Urinary bladder (tissue), 4 donors: ENCODE data around the gene NKD1. TPM values are rescaled to one million over a fixed set of nuclear protein-coding genes. Genes with fewer than 3 reads are reported as not detected.

Experiments used
- DNase-seq: peaks from one replicate; pipeline ENCODE4 v3.0.0-alpha.2; 2015; ENCODE audit errors: extremely low spot score
- H3K27ac ChIP-seq: one replicate; pipeline ENCODE4 v1.5.1; 2013; ENCODE audit warnings: low read depth, mild to moderate bottlenecking, moderate library complexity
- H3K36me3 ChIP-seq: one replicate; pipeline ENCODE4 v1.6.1; 2013; ENCODE audit warnings: mild to moderate bottlenecking, moderate library complexity; ENCODE audit not compliant: insufficient read depth
- H3K4me1 ChIP-seq: one replicate; pipeline ENCODE4 v1.6.1; 2013; ENCODE audit warnings: mild to moderate bottlenecking, moderate library complexity; ENCODE audit not compliant: insufficient read depth
- H3K4me3 ChIP-seq: one replicate; pipeline ENCODE4 v1.5.1; 2013; ENCODE audit warnings: low read depth, low read length
- WGBS: extraction: QIAGEN DNeasy Blood & Tissue Kit; methylation state at CpG from one replicate; pipeline ENCODE4 v1.1.7; 2013; 5-methylcytosine and 5-hydroxymethylcytosine counted together
- polyA plus RNA-seq: library from polyadenylated mRNA; stranded (reverse); fragments of 200-250 nt; gene quantifications from one replicate; pipeline ENCODE4 v1.2.3, GENCODE V29; 2013
- total RNA-seq: library from RNA; depleted of rRNA; stranded (reverse); fragments of >200 nt; gene quantifications from one replicate; pipeline ENCODE4 v1.2.3, GENCODE V29; 2014
- donor health status: healthy with polysubstance abuse.
- donor health status: healthy.

NKD1 gene
- total and polyA plus RNA-seq, 2 donors: 5.9 to 6.2 TPM

DNA sequence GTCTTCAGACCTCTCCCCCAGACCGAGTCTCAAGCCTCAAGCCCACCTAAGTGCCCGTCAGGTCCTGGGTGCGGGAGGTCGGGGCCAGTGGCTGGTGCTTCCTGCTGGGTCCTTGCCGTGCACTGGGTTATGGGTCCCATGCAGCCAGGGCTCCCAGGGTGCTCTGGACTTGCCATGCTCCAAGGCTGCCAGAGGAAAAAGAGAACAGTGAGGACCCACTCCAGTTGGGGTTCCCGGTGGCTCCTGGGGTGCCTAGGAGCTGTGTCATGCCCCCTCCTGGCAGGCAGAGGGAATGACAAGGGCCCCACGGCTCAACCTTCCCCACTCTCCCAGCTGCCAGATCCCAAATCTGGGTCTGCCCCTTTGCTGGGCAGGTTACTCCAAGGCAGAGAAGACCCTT lies 129.2 kb downstream of the NKD1 start:
- WGBS: 76% methylated on average over 7 of the region's 7 CpGs
- Histone ChIP-seq H3K4me3 (no peak overlapping the region), H3K27ac (no peak overlapping the region), H3K4me1 (no peaks in the 10 kb centered on the region), H3K36me3 (no peaks in the 10 kb centered on the region)
- DNase-seq: no peak

DNA sequence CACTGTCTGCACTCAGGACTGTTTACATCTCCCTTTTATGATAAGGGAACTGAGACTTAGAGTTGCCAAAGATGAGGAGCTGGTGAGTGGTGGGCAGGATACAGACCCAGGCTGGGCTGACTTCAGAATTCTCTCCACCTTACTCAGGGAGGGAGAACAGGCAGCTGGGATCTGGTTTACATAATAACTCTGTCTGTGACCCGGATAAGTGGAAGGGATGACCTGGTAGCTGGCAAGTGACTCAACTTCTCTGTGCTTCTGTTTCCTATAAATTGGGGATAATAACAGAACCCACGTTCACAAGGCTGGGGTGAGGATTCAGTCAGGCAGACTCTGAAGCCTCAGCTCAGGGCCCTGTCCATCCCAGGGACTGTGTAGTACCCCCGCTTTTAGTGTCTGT lies 130.3 kb downstream of the NKD1 start:
- Histone ChIP-seq H3K36me3 (no peaks in the 10 kb centered on the region), H3K27ac (no peak overlapping the region), H3K4me1 (no peaks in the 10 kb centered on the region), H3K4me3 (no peak overlapping the region)
- 45% methylated on average over 3 of the region's 3 CpGs for WGBS
- DNase-seq: no peak

DNA sequence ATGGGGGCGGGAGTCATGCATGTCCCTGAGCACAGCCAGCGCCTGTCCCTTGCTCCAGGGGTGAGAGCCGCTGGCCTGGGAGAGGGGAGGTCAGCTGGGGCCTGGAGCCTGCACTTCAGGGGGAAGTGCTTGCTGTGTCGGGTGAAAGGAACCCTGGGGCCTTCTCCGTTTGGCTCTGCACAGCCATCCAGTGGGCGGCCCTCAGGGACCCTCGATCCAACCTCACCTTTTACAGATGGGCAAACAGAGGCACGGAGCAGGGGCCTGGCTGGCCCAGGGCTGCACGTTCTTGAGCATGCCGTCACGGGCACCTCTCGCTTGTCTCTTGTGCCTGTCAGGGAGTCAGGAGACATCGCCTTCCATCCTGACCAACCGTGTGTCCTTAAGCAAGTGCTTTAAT lies 131.1 kb downstream of the NKD1 start:
- DNase-seq: no peak
- H3K27ac ChIP-seq: no peak overlapping the region
- H3K36me3 ChIP-seq: no peaks in the 10 kb centered on the region
- H3K4me3 ChIP-seq: no peak overlapping the region
- H3K4me1 ChIP-seq: no peaks in the 10 kb centered on the region
- 89% methylated on average over 14 of the region's 14 CpGs for WGBS

DNA sequence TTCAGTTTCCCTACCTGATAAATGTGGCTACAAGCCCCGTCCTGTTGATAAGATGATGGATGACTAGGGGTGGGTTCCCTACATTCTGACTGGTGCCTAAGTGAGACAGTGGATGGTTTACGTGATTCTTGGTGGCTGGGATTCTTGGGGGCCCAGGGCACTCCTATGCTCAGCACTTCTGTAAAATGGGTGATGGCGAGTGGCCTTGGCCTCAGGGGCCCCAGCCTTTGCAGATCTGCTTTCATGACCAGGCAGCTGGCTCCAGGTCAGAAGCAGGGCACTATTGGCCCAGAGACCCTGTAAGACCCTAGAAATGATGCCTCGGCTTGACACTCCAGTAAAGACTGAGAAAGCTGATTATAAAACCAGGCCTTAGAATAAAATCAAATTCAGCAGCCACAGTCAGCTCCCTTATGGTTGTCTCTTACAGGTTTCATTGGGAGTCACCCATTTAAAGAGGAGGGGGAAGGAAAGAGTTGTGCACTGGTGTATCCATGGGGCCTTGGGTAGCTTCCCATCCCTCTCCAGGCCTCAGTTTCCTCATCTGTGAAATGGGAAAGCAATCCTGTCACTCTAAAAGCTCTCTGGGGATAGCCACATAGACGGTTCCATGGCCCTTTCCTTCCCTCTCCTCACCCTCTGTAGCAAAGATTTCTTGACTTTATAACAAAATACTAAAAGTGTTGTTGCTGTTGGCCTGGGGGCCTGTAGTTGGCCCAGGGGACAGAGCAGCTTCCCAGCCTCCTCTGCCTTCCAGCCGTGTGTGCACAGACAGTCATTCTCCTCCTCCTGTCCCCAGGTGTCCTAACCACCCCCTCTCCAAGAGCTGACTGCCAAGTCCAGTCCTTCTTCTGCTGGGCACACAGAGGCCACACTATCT lies 131.7 kb downstream of the NKD1 start:
- 83% methylated on average over 6 of the region's 6 CpGs for WGBS
- no peak overlapping the region for H3K27ac ChIP-seq
- no peak overlapping the region for H3K4me3 ChIP-seq
- no peaks in the 10 kb centered on the region for H3K36me3 ChIP-seq
- DNase-seq: no peak
- no peaks in the 10 kb centered on the region for H3K4me1 ChIP-seq

DNA sequence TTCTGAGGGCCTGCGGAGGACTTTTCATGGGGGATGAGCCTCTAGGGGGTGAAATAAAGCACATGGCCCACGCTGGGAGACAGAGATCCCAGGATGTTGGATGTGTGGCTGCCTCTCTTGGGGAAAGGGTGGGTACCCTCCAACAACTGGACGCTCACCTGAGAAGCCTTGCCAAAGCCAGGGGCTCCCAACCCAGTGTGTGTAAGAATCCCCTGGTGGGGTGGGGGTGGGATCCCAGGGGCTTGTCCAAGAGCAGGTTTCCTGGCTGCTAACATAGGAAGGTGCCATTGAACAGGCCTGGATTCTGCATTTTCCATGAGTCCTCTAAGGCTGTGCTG lies 132.3 kb downstream of the NKD1 start:
- H3K4me3 ChIP-seq: peak overlapping the region; percentile 17
- no peaks in the 10 kb centered on the region for H3K4me1 ChIP-seq
- DNase-seq: no peak
- H3K36me3 ChIP-seq: no peaks in the 10 kb centered on the region
- WGBS: 80% methylated on average over 3 of the region's 3 CpGs
- H3K27ac ChIP-seq: no peak overlapping the region

DNA sequence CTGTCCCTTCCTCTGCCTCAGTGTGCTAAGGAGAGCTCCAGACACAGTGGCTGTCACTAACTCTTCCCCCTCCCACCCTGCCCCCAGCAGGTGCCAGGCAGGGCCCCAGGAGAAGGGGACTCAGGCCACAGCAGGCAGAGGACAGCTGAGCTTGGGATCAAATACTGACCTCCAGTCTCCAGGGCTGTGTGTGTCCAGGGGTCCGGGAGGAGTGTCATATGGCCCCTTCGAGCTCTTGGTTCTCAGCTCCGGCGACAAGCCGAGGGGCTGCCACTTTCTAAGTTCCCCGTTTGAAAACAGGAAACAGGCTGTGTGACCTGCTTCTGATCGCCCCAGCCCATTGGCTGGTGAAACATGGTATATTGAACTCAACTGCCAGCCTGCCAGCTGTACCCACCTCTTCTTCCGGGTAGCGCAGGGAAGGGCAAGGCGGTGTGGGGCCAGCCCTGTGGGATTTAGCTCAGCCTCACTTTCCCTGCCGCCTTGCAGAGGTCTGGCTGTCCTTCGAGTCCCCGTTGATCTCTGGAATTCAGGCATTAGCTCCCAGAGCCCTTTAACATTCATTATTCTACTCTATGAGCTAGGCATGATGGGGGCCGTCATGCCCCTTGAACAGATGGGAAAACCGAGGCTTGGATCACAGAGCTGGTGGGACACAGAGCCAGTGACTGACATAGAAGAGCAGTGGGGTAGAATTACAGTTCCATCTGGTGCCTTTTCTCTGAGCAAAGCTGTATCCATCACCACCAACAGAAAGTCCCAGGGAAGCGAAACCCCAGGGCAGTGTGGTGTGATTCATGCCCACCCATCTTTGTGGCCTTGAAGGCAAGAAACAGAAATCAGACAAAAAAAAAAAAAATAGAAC lies 133.1 kb downstream of the NKD1 start, which contains the start of gene SNX20:
Gene SNX20, minus strand, starts transcription at position 292 of the 865 bp plus-strand sequence. CDS start 3,786 bp downstream, outside the sequence.
- DNase-seq: no peak
- WGBS: 76% methylated on average over 16 of the region's 16 CpGs
- H3K27ac ChIP-seq: no peak within 1 kb of the TSS
- H3K4me3 ChIP-seq: peak within 1 kb of the TSS; percentile 17
- no peaks in the 10 kb centered on the region for H3K36me3 ChIP-seq
- no peaks in the 10 kb centered on the region for H3K4me1 ChIP-seq

DNA sequence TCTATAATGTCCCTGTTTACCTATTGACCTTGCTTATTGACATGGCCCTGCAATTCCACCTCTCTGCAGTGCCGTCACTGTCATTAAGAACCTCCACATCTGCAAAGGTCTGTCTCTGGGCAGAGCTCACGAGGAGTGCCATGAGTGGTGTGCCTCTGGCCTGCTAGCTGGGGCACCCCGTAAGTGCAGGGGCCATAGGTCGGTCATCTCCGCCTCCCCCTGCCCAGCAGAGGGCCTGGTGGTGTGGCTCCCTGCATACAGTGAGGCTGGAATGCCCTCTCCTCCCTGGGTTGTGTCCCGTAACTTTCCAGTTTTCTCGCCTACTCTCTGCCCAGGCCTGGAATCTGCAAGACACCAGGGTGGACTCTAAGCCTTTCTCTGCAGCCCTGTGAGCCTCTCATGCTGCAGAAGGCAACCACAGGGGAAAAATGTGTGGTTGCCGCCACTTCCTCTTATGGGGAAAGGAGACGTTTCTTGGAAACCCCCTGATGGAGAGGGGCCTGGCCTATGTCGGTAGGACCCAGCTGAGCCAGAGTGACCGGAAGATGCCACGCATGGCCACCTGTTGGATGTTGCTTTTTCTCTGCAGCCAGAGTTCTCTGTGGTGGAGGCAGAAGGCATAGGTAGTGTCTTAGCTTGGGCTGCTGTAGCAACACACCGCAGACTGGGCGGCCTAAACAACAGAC lies 135.6 kb downstream of the NKD1 start:
- no peak overlapping the region for H3K4me3 ChIP-seq
- 81% methylated on average over 14 of the region's 14 CpGs for WGBS
- no peak overlapping the region for H3K27ac ChIP-seq
- DNase-seq: no peak
- no peaks in the 10 kb centered on the region for H3K36me3 ChIP-seq
- no peaks in the 10 kb centered on the region for H3K4me1 ChIP-seq

DNA sequence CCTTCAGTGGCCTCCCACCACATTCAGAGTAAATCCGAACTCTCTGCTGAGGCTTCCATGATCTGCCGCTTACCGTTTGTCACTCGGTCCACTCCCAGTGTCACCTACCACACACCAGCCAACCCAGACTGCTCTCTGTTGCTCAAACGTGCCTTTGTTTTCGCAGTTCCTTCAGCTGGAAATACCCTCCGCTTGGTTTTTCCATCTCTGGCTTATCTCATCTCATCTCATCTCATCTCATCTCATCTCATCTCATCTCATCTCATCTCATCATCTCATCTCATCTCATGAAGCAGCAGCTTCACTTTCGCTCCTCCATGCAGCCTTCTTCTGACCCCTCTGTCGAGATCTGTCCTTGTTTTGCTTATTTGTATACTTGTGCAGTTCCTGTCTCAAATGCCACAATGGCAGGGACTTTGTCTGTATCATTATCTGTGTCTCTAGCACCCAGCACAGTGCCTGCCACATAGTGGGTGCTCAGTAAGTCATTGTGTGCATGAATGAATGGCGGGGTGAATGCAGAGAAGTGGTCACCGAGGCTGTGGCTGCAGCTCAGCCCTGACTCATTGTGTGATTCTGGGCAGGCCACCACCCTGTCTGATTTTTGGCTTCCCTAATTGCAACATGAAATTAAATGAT lies 136.7 kb downstream of the NKD1 start:
- DNase-seq: no peak

DNA sequence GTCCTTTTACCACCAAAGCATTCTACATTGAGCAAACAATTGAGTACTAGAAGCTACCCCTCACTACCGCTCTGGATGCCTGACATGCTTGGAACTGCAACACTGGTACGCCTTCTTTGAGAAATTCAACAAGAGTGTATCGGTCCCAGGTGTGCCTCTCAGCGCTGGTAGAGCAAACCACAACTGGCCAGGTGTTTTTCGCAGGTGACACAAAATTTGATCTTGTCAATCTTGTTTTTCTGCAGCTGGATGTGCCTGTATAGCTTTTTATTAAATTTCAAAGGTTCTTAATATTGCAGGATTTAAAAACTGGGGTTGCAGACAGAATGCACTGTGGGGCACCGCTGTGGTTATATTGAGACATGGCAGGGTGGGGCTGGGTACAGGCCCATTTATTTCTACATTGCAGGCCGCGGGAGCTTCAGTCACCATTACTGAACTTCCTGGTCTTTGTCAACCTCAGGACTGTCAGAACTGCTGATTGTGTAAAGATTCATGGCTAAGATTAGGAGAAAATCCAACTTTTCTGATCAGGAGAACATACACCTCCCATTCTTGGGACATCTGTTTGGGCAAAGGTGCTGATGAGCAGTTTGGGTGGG lies 137.4 kb downstream of the NKD1 start:
- DNase-seq: no peak
- WGBS: 81% methylated on average over 8 of the region's 8 CpGs
- H3K4me3 ChIP-seq: no peak overlapping the region
- no peak overlapping the region for H3K27ac ChIP-seq
- no peaks in the 10 kb centered on the region for H3K4me1 ChIP-seq
- no peaks in the 10 kb centered on the region for H3K36me3 ChIP-seq

More for the DNA sequence above, 136.7 kb downstream of the NKD1 start:
- Histone ChIP-seq H3K4me3 (no peak overlapping the region), H3K36me3 (no peaks in the 10 kb centered on the region), H3K4me1 (no peaks in the 10 kb centered on the region), H3K27ac (no peak overlapping the region)
- WGBS: 86% methylated on average over 11 of the region's 11 CpGs

DNA sequence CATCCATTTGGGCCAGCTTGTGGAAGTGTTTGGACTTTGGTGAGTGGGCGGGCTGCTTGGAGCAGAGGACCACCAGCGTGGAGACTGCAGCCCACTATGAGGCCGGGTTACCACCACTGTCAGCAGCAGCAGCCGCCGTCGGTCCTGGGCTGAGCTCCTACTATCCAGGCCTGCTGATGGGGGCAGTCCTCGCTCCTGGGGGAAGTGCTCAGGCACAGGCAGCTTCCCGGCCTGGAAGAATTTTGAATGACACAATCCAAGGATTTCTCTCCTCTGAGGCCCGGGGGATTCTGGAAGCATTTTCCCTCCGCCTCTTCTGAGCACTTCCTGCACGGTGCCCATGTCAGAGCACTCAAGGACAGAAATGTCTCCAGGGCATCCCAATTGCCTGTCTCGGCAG lies 139.9 kb downstream of the NKD1 start:
- WGBS: 54% methylated on average over 12 of the region's 12 CpGs
- H3K27ac ChIP-seq: no peak overlapping the region

DNA sequence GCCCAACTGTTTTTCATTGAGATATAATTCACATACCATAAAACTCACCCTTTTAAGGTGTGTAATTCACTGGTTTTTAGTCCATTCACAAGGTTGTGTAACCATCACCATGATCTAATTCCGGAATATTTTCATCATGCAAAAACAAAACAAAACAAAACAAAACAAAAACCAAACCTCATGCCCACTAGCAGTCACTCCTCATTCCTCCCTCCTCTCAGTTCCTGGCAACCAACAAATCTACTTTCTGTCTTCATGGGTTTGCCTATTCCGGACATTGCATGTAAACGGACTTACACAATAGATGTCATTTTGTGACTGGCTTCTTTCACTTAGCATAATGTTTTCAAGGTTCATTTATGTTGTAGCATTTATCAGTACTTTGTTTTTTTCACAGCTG lies 140.7 kb downstream of the NKD1 start:
- Histone ChIP-seq H3K36me3 (no peaks in the 10 kb centered on the region), H3K27ac (no peak overlapping the region), H3K4me3 (no peak overlapping the region), H3K4me1 (no peaks in the 10 kb centered on the region)
- 86% methylated on average over 3 of the region's 3 CpGs for WGBS
- DNase-seq: no peak

More for the DNA sequence above, 139.9 kb downstream of the NKD1 start:
- Histone ChIP-seq H3K4me3 (no peak overlapping the region), H3K36me3 (no peaks in the 10 kb centered on the region), H3K4me1 (no peaks in the 10 kb centered on the region)
- no peak for DNase-seq

DNA sequence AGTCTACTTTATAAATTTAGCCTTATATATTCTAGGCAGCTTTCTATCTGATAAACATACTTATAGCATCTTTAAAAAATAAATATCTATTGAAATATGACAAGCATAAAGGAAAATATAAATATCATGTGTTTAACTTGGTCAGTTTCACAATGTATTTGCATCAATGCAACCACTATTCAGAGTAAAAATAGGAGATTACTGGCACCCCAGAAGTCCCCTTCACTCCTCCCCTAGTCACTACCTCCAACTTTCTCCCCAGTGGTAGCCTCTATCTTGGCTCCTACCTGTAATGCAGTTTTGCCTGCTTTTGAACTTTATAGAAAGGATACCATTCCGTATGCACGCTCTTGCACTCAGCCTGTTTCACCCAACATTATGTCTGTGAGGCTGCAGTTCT lies 142.0 kb downstream of the NKD1 start:
- Histone ChIP-seq H3K4me1 (no peaks in the 10 kb centered on the region), H3K36me3 (no peaks in the 10 kb centered on the region), H3K4me3 (no peak overlapping the region), H3K27ac (no peak overlapping the region)
- 91% methylated on average over 2 of the region's 2 CpGs for WGBS
- no peak for DNase-seq

DNA sequence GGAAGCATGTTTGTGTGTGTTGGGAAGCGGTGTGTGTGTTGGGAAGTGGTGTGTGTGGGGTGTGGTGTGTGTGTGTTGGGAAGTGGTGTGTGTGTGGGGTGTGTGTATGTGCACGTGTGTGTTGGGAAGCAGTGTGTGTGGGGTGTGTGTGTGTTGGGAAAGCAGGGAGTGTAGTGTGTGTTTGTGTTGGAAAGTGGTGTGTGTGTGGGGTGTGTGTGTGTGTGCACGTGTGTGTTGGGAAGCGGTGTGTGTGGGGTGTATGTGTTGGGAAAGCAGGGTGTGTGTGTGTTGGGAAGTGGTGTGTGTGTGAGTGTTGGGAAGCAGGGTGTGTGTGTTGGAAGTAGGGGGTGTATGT lies 144.4 kb downstream of the NKD1 start:
- Histone ChIP-seq H3K4me1 (peaks cover 2% of the 10 kb centered on the region), H3K36me3 (no peaks in the 10 kb centered on the region), H3K27ac (no peak overlapping the region), H3K4me3 (no peak overlapping the region)
- WGBS: 86% methylated on average over 4 of the region's 4 CpGs
- no peak for DNase-seq
